ENCODE results near the gene NFIA. TPM values are rescaled to one million over a fixed set of nuclear protein-coding genes. Genes with fewer than 3 reads are reported as not detected.

NFIA gene
- total RNA-seq, 1 donor from 2014 or later = 49.4 TPM

GRCh38 chr1:61171346-61171745, 89.0 kb downstream of the NFIA start:
- Mint-ChIP-seq H3K27ac (no peak overlapping the region), H3K27me3 (no peaks in the 10 kb centered on the region), H3K9me3 (no peaks in the 10 kb centered on the region), H3K4me3 (no peak overlapping the region), H3K36me3 (peaks cover 4% of the 10 kb centered on the region), H3K4me1 (ENCODE audit: unreplicated experiment) (peaks cover 41% of the 10 kb centered on the region)
- no peak for DNase-seq (ENCODE audit: extremely low spot score, unreplicated experiment)
- TF ChIP-seq CTCF (conservative IDR thresholded peaks at IDR 0.05) = no peak

GRCh38 chr1:61171974-61172373, 89.6 kb downstream of the NFIA start:
- no peak for DNase-seq (ENCODE audit: extremely low spot score, unreplicated experiment)
- Mint-ChIP-seq H3K9me3 (no peaks in the 10 kb centered on the region), H3K4me3 (no peak overlapping the region), H3K27me3 (no peaks in the 10 kb centered on the region), H3K27ac (no peak overlapping the region), H3K36me3 (peaks cover 4% of the 10 kb centered on the region), H3K4me1 (ENCODE audit: unreplicated experiment) (peaks cover 41% of the 10 kb centered on the region)
- TF ChIP-seq CTCF (conservative IDR thresholded peaks at IDR 0.05) = no peak

GRCh38 chr1:61173118-61173517, 90.8 kb downstream of the NFIA start:
- H3K36me3 Mint-ChIP-seq = peaks cover 4% of the 10 kb centered on the region

GRCh38 chr1:61174060-61174795, 91.9 kb downstream of the NFIA start:
- Mint-ChIP-seq H3K27ac (no peak overlapping the region), H3K27me3 (no peaks in the 10 kb centered on the region), H3K36me3 (peaks cover 4% of the 10 kb centered on the region), H3K4me3 (no peak overlapping the region), H3K9me3 (no peaks in the 10 kb centered on the region), H3K4me1 (ENCODE audit: unreplicated experiment) (peaks cover 37% of the 10 kb centered on the region)
- TF ChIP-seq CTCF (conservative IDR thresholded peaks at IDR 0.05) = no peak
- DNase-seq (ENCODE audit: extremely low spot score, unreplicated experiment) = no peak

More at GRCh38 chr1:61173118-61173517, 90.8 kb downstream of the NFIA start:
- peaks cover 41% of the 10 kb centered on the region for H3K4me1 Mint-ChIP-seq (ENCODE audit: unreplicated experiment)
- H3K9me3 Mint-ChIP-seq = no peaks in the 10 kb centered on the region
- H3K27me3 Mint-ChIP-seq = no peaks in the 10 kb centered on the region
- no peak for TF ChIP-seq CTCF (conservative IDR thresholded peaks at IDR 0.05)
- no peak for DNase-seq (ENCODE audit: extremely low spot score, unreplicated experiment)
- no peak overlapping the region for H3K4me3 Mint-ChIP-seq
- H3K27ac Mint-ChIP-seq = no peak overlapping the region

- Mint-ChIP-seq H3K27ac (no peak overlapping the region), H3K4me1 (ENCODE audit: unreplicated experiment) (peaks cover 21% of the 10 kb centered on the region)
These were observed 93.6 kb downstream of the NFIA start for GRCh38 chr1:61175976-61176375.

More at GRCh38 chr1:61175976-61176375, 93.6 kb downstream of the NFIA start:
- Mint-ChIP-seq H3K9me3 (no peaks in the 10 kb centered on the region), H3K27me3 (no peaks in the 10 kb centered on the region), H3K4me3 (no peak overlapping the region), H3K36me3 (peaks cover 4% of the 10 kb centered on the region)
- DNase-seq (ENCODE audit: extremely low spot score, unreplicated experiment) = no peak
- no peak for TF ChIP-seq CTCF (conservative IDR thresholded peaks at IDR 0.05)

All from type B pancreatic cell (in vitro differentiated cells).